ENCODE results near the gene PHF8.

Gene PHF8

DNA sequence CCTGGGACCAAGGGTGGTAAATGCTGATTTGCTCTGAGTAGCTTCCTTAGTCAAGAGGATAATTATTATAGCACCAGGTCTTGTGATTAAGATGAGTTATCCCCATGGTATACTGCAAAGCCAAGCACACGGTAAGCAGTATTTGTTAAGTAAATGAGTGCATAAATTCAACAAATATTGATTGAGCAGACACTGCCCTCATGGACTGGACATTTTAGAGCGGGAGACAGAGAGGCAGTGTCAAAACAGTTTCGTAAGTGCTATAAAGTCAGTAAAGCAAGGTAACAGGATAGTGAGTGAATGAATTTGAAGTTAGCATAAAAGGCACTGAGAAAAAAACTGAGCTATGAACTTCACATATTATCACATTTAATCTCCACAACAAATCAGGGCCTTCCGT, 13.9 kb downstream of the PHF8 start:
- H3K4me3 ChIP-seq (ENCODE audit: control insufficient read depth in 1 of 7, extremely low read depth in 1 of 7, insufficient read depth in 4 of 7, low read depth in 2 of 7, low read length in 6 of 7): no peak overlapping the region
- POLR2A ChIA-PET: no interaction called here
- H3K4me1 ChIP-seq (ENCODE audit: control extremely low read depth in 1 of 4, control insufficient read depth in 4 of 4, insufficient read depth in 4 of 4, low read length in 3 of 4): no peaks in the 10 kb centered on the region
- no peaks in the 10 kb centered on the region for H3K9me3 ChIP-seq (ENCODE audit: control extremely low read depth in 1 of 5, control insufficient read depth in 4 of 5, insufficient read depth in 2 of 5, low read depth in 1 of 5, low read length in 4 of 5)
- no peak for DNase-seq
- 98% methylated on average over 4 of the region's 4 CpGs for WGBS (ENCODE audit: insufficient coverage)
- H3K27ac ChIP-seq (ENCODE audit: insufficient read depth in 1 of 2, low read depth in 1 of 2, low read length in 2 of 2, poor library complexity in 1 of 2, severe bottlenecking in 2 of 2): no peak overlapping the region
- H3K27me3 ChIP-seq (replicated peaks in 2 of 5; ENCODE audit: control insufficient read depth in 4 of 5, insufficient read depth in 5 of 5, low read length in 4 of 5): peaks cover 0 to 2% (median 0%) of the 10 kb centered on the region in 5 experiments
- CTCF ChIA-PET: interaction anchor here (1.2 kb wide), 1 partner anchor 9 kb away, joined by 3 read pairs; no protein-coding TSS in a partner anchor
- peaks cover 5 to 49% (median 22%) of the 10 kb centered on the region in 4 experiments for H3K36me3 ChIP-seq (ENCODE audit: control insufficient read depth in 4 of 4, insufficient read depth in 4 of 4, low read length in 3 of 4)

DNA sequence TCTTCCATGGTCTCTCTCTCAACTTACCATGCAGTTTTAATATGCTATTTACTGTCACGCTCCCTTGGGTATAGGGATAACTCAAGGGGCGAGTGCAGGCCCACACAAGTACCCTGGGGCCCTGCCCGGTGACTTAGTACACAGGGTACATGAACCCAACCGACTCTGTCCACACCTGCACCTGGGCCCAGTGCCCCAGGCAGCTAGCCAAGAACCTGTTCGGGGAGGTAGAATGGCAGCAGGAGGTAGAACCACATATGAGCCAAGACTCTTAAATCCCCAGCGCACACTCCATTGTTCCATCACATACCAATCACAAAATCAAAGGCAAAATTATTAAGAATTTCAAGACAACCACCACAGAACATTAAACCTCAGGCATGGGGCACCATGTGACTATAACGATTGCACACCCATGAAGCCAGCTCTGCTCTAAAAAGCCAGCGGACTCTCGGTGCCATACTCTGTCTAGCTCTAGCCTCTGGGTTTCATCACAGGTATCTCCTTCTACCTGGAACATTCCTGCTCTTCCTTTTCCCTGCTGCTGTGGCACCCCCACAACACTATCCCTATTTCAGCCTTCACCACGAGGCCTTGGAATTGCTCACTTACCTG, 14.6 kb downstream of the PHF8 start:
- CTCF ChIA-PET: interaction anchor here (1.2 kb wide), 1 partner anchor 10 kb away, joined by 3 read pairs; no protein-coding TSS in a partner anchor
- Histone ChIP-seq H3K9me3 (ENCODE audit: control extremely low read depth in 1 of 5, control insufficient read depth in 4 of 5, insufficient read depth in 2 of 5, low read depth in 1 of 5, low read length in 4 of 5) (no peaks in the 10 kb centered on the region), H3K4me1 (ENCODE audit: control extremely low read depth in 1 of 4, control insufficient read depth in 4 of 4, insufficient read depth in 4 of 4, low read length in 3 of 4) (no peaks in the 10 kb centered on the region), H3K4me3 (ENCODE audit: control insufficient read depth in 1 of 7, extremely low read depth in 1 of 7, insufficient read depth in 4 of 7, low read depth in 2 of 7, low read length in 6 of 7) (no peak overlapping the region), H3K36me3 (ENCODE audit: control insufficient read depth in 4 of 4, insufficient read depth in 4 of 4, low read length in 3 of 4) (peaks cover 7 to 48% (median 22%) of the 10 kb centered on the region in 4 experiments), H3K27me3 (replicated peaks in 2 of 5; ENCODE audit: control insufficient read depth in 4 of 5, insufficient read depth in 5 of 5, low read length in 4 of 5) (peaks cover 0 to 2% (median 0%) of the 10 kb centered on the region in 5 experiments), H3K27ac (ENCODE audit: insufficient read depth in 1 of 2, low read depth in 1 of 2, low read length in 2 of 2, poor library complexity in 1 of 2, severe bottlenecking in 2 of 2) (no peak overlapping the region)
- no peak for DNase-seq
- POLR2A ChIA-PET: no interaction called here
- 90% methylated on average over 10 of the region's 10 CpGs for WGBS (ENCODE audit: insufficient coverage)

DNA sequence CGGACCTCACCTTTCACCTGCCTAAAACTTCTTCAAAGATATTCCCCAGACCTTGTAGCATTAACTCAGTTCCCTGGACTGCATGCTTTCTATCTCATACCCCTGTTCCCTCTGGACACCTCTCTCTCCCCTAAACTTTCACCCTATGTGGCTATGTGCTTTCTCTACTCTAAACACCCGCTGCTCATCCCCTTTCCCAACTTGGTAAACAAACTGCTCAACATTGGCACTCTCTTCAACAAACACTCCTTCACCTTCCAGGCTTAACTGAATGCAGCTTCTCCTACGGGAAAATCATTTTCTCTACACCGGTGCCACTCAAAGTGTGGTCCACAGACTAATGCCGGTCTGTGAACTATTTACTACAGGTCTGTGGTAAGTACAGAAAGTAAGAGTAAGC, 19.9 kb downstream of the PHF8 start:
- Histone ChIP-seq H3K36me3 (ENCODE audit: control insufficient read depth in 4 of 4, insufficient read depth in 4 of 4, low read length in 3 of 4) (peaks cover 4 to 33% (median 10%) of the 10 kb centered on the region in 4 experiments), H3K4me3 (ENCODE audit: control insufficient read depth in 1 of 7, extremely low read depth in 1 of 7, insufficient read depth in 4 of 7, low read depth in 2 of 7, low read length in 6 of 7) (no peak overlapping the region), H3K9me3 (ENCODE audit: control extremely low read depth in 1 of 5, control insufficient read depth in 4 of 5, insufficient read depth in 2 of 5, low read depth in 1 of 5, low read length in 4 of 5) (no peaks in the 10 kb centered on the region), H3K27me3 (replicated peaks in 2 of 5; ENCODE audit: control insufficient read depth in 4 of 5, insufficient read depth in 5 of 5, low read length in 4 of 5) (no peaks in the 10 kb centered on the region), H3K4me1 (ENCODE audit: control extremely low read depth in 1 of 4, control insufficient read depth in 4 of 4, insufficient read depth in 4 of 4, low read length in 3 of 4) (no peaks in the 10 kb centered on the region), H3K27ac (ENCODE audit: insufficient read depth in 1 of 2, low read depth in 1 of 2, low read length in 2 of 2, poor library complexity in 1 of 2, severe bottlenecking in 2 of 2) (no peak overlapping the region)
- POLR2A ChIA-PET: no interaction called here
- CTCF ChIA-PET: no interaction called here
- DNase-seq: no peak
- WGBS (ENCODE audit: insufficient coverage): 89% methylated on average over 2 of the region's 5 CpGs

DNA sequence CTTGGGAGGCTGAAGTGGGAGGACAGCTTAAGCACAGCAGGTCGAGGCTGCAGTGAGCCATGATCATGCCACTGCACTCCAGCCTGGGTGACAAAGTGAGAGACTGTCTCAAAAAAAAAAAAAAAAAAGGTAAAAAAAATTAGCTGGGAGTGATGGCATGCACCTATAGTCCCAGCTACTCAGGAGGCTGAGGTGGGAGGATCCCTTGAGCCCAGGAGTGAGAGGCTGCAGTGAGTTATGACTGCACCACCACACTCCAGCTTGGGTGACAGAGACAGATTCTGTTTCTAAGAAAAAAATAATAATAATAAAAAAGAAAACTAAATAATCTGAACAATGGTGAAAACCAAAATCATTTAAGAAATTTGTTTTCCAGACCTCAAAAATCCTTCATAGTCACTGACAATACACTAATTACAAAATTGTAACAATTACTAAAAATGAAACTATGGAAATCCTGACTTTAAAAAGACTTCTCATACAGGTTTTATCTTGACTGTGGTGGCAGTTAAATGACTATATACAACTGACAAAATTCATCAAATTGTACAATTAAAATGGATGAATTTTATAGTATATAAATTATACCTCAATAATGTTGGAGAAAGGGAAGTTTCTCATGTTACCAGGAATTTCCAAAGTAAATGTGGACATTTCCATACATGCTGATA, 31.3 kb downstream of the PHF8 start:
- CTCF ChIA-PET: no interaction called here
- Histone ChIP-seq H3K9me3 (ENCODE audit: control extremely low read depth in 1 of 5, control insufficient read depth in 4 of 5, insufficient read depth in 2 of 5, low read depth in 1 of 5, low read length in 4 of 5) (no peaks in the 10 kb centered on the region), H3K4me3 (ENCODE audit: control insufficient read depth in 1 of 7, extremely low read depth in 1 of 7, insufficient read depth in 4 of 7, low read depth in 2 of 7, low read length in 6 of 7) (no peak overlapping the region), H3K4me1 (ENCODE audit: control extremely low read depth in 1 of 4, control insufficient read depth in 4 of 4, insufficient read depth in 4 of 4, low read length in 3 of 4) (no peaks in the 10 kb centered on the region), H3K36me3 (ENCODE audit: control insufficient read depth in 4 of 4, insufficient read depth in 4 of 4, low read length in 3 of 4) (peaks cover 3 to 42% (median 13%) of the 10 kb centered on the region in 4 experiments), H3K27me3 (replicated peaks in 2 of 5; ENCODE audit: control insufficient read depth in 4 of 5, insufficient read depth in 5 of 5, low read length in 4 of 5) (no peaks in the 10 kb centered on the region), H3K27ac (ENCODE audit: insufficient read depth in 1 of 2, low read depth in 1 of 2, low read length in 2 of 2, poor library complexity in 1 of 2, severe bottlenecking in 2 of 2) (no peak overlapping the region)
- DNase-seq: no peak
- WGBS (ENCODE audit: insufficient coverage): 38% methylated on average over 1 of the region's 1 CpG
- POLR2A ChIA-PET: no interaction called here

DNA sequence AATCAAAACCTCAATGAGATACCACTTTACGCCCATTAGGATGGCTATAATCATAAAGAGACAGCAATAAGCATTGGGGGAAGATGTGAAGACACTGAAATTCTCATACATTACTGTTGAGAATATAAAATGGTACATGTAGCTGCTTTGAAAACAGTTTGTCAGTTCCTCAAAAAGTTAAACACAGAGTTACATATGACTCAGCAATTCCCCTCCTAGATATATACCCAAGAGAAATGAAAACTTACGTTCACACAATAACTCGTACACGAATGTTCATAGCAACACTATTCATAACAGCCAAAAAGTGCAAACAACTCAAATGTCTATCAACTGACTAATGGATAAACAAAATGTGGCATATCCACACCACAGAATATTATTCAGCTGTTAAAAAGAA, 36.6 kb downstream of the PHF8 start:
- H3K27me3 ChIP-seq (replicated peaks in 2 of 5; ENCODE audit: control insufficient read depth in 4 of 5, insufficient read depth in 5 of 5, low read length in 4 of 5): no peaks in the 10 kb centered on the region
- H3K9me3 ChIP-seq (ENCODE audit: control extremely low read depth in 1 of 5, control insufficient read depth in 4 of 5, insufficient read depth in 2 of 5, low read depth in 1 of 5, low read length in 4 of 5): no peaks in the 10 kb centered on the region
- WGBS (ENCODE audit: insufficient coverage): 89% methylated on average over 4 of the region's 4 CpGs
- peaks cover 0 to 18% (median 2%) of the 10 kb centered on the region in 4 experiments for H3K36me3 ChIP-seq (ENCODE audit: control insufficient read depth in 4 of 4, insufficient read depth in 4 of 4, low read length in 3 of 4)
- no peak overlapping the region for H3K4me3 ChIP-seq (ENCODE audit: control insufficient read depth in 1 of 7, extremely low read depth in 1 of 7, insufficient read depth in 4 of 7, low read depth in 2 of 7, low read length in 6 of 7)
- H3K27ac ChIP-seq (ENCODE audit: insufficient read depth in 1 of 2, low read depth in 1 of 2, low read length in 2 of 2, poor library complexity in 1 of 2, severe bottlenecking in 2 of 2): no peak overlapping the region
- ChIA-PET POLR2A (no interaction called here), CTCF (no interaction called here)
- peak in 2 of 3 donors; percentile 24 to 41 for DNase-seq
- no peaks in the 10 kb centered on the region for H3K4me1 ChIP-seq (ENCODE audit: control extremely low read depth in 1 of 4, control insufficient read depth in 4 of 4, insufficient read depth in 4 of 4, low read length in 3 of 4)

DNA sequence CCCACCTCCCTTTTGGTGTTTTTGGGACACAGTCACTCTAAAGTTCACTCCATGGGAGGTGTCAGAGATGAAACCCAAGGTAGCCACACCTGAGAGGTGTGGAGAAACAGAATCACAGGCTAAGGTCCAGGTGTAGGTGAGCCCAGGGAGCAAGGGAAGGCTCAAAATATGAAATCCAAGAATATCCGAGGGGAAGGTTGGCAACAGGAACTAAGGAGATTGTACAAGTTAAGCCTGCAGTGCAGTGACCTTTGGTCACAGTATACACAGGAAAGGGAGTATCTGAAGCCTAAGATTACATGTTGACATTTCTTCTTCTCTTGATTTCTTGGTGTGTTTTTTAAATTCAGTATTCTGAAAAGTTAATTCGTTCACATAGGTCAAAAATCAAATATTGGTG, 46.5 kb downstream of the PHF8 start:
- no peaks in the 10 kb centered on the region for H3K9me3 ChIP-seq (ENCODE audit: control extremely low read depth in 1 of 5, control insufficient read depth in 4 of 5, insufficient read depth in 2 of 5, low read depth in 1 of 5, low read length in 4 of 5)
- ChIA-PET POLR2A (no interaction called here), CTCF (no interaction called here)
- 87% methylated on average over 2 of the region's 2 CpGs for WGBS (ENCODE audit: insufficient coverage)
- DNase-seq: no peak
- no peaks in the 10 kb centered on the region for H3K4me1 ChIP-seq (ENCODE audit: control extremely low read depth in 1 of 4, control insufficient read depth in 4 of 4, insufficient read depth in 4 of 4, low read length in 3 of 4)
- peaks cover 12 to 66% (median 26%) of the 10 kb centered on the region in 4 experiments for H3K36me3 ChIP-seq (ENCODE audit: control insufficient read depth in 4 of 4, insufficient read depth in 4 of 4, low read length in 3 of 4)
- H3K27me3 ChIP-seq (replicated peaks in 2 of 5; ENCODE audit: control insufficient read depth in 4 of 5, insufficient read depth in 5 of 5, low read length in 4 of 5): peaks cover 0 to 3% (median 0%) of the 10 kb centered on the region in 5 experiments
- no peak overlapping the region for H3K4me3 ChIP-seq (ENCODE audit: control insufficient read depth in 1 of 7, extremely low read depth in 1 of 7, insufficient read depth in 4 of 7, low read depth in 2 of 7, low read length in 6 of 7)
- H3K27ac ChIP-seq (ENCODE audit: insufficient read depth in 1 of 2, low read depth in 1 of 2, low read length in 2 of 2, poor library complexity in 1 of 2, severe bottlenecking in 2 of 2): no peak overlapping the region

DNA sequence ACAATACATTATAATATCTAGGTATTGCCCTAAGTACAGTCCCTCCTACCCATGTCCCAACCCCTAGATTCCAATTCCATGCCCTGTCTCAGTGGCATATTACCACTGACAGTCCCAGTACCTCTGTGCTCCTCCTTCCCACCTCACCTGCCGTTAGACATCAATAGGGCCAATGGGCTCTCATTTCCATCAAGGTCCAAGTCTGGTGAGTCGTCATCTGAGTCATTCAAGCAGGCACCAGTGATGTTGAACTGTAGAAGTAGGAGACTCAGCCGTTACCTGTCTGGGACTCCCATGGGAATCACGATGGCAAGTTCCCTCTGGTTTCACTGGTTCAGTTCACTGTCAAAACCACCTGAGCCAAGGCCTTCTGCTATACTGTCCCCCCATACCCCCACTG, 51.7 kb downstream of the PHF8 start:
- no peak overlapping the region for H3K4me3 ChIP-seq (ENCODE audit: control insufficient read depth in 1 of 7, extremely low read depth in 1 of 7, insufficient read depth in 4 of 7, low read depth in 2 of 7, low read length in 6 of 7)
- no peaks in the 10 kb centered on the region for H3K27me3 ChIP-seq (replicated peaks in 2 of 5; ENCODE audit: control insufficient read depth in 4 of 5, insufficient read depth in 5 of 5, low read length in 4 of 5)
- H3K27ac ChIP-seq (ENCODE audit: insufficient read depth in 1 of 2, low read depth in 1 of 2, low read length in 2 of 2, poor library complexity in 1 of 2, severe bottlenecking in 2 of 2): no peak overlapping the region
- POLR2A ChIA-PET: no interaction called here
- 59% methylated on average over 4 of the region's 4 CpGs for WGBS (ENCODE audit: insufficient coverage)
- peaks cover 7 to 45% (median 15%) of the 10 kb centered on the region in 4 experiments for H3K36me3 ChIP-seq (ENCODE audit: control insufficient read depth in 4 of 4, insufficient read depth in 4 of 4, low read length in 3 of 4)
- DNase-seq: no peak
- no peaks in the 10 kb centered on the region for H3K9me3 ChIP-seq (ENCODE audit: control extremely low read depth in 1 of 5, control insufficient read depth in 4 of 5, insufficient read depth in 2 of 5, low read depth in 1 of 5, low read length in 4 of 5)
- CTCF ChIA-PET: no interaction called here
- no peaks in the 10 kb centered on the region for H3K4me1 ChIP-seq (ENCODE audit: control extremely low read depth in 1 of 4, control insufficient read depth in 4 of 4, insufficient read depth in 4 of 4, low read length in 3 of 4)

Data from common myeloid progenitor, CD34-positive (primary cell).